KOPT-K1 (cell line): Measurements from ENCODE around the gene HCN4.

Experiments used
- H3K27ac ChIP-seq: fragments of 200-600 bp; sonication (generic); 2 replicates; pipeline ENCODE4 v1.5.1; 2016; ENCODE audit warnings: antibody characterized with exemption, mild to moderate bottlenecking, low read depth, low read length; ENCODE audit not compliant: poor library complexity, severe bottlenecking
- H3K36me3 ChIP-seq: fragments of 200-600 bp; sonication (generic); 2 replicates; pipeline ENCODE4 v1.5.1; 2017; ENCODE audit warnings: antibody characterized with exemption, mild to moderate bottlenecking, low read length, moderate library complexity; ENCODE audit not compliant: insufficient read depth
- H3K9me3 ChIP-seq: fragments of 200-600 bp; sonication (generic); 2 replicates; pipeline ENCODE4 v1.5.1; 2017; ENCODE audit warnings: antibody characterized with exemption, low read length, mild to moderate bottlenecking; ENCODE audit not compliant: insufficient read depth, poor library complexity, severe bottlenecking

HCN4 gene

DNA sequence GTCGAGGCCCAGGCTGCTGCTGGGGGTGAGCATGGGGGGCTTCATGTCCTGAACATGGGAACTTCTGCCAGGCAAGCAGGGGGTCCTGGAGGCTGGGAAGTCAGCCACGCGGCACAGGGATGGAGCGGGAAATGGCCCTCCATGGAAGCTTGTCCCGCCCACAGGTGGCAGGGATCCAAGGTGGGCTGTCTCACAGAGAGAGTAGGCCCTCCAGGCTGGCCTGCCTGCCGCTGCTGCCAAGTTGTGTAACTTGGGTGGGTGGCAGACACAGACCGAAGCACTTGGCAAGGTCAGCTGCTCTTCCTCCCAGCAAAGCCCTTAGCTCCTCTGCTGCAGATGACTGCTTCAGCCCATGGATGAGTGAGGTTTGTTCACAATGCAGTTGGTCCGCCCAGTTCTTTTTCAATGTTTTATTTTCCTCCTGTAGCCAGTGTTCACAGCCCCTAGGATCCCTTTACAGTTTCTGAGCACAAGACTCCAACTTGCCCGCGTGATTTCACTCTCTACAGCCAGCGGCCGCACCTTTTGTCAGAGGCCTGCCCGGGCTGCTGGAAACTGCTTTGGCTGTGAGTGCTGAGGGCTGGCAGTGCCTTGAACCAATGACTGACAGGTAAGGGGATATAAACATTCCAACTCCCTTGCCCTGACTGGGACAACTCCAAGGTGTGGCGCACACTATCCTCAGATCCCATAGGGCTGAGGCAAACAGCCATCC, 26.7 kb downstream of the HCN4 start:
- H3K27ac ChIP-seq: no peak overlapping the region
- no peaks in the 10 kb centered on the region for H3K36me3 ChIP-seq
- no peaks in the 10 kb centered on the region for H3K9me3 ChIP-seq

DNA sequence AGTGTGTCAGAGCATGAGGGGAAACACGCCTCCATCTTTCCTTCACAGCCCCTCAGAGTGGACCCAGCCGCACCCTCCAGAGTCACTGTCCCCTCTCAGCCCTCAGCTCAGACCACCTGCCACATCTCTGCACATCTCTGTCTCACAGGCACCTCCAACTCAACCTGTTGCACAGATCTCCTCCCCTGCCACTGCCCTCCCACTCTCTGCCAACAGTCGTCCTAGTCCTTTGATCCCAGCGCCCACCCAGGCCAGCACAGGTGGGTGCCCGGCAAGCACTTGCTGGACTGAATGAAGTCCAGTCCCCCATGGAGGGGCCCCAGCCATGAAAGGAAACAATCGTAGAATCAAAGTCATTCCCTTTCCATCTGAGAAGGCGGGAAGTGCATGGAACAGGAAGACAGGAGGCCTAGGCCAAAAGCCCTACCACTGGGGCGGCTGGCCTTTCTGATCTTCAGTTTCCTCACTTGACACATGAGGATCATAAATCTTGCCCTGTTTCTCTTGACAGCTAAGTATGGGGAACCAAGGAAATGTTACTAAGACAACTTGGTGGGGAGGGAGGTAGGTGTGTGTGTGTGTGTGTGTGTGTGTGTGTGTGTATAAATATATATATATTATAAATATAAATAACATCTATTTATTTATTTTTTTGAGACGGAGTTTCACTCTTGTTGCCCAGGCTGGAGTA, 28.1 kb downstream of the HCN4 start:
- Histone ChIP-seq H3K36me3 (no peaks in the 10 kb centered on the region), H3K27ac (no peak overlapping the region), H3K9me3 (no peaks in the 10 kb centered on the region)

DNA sequence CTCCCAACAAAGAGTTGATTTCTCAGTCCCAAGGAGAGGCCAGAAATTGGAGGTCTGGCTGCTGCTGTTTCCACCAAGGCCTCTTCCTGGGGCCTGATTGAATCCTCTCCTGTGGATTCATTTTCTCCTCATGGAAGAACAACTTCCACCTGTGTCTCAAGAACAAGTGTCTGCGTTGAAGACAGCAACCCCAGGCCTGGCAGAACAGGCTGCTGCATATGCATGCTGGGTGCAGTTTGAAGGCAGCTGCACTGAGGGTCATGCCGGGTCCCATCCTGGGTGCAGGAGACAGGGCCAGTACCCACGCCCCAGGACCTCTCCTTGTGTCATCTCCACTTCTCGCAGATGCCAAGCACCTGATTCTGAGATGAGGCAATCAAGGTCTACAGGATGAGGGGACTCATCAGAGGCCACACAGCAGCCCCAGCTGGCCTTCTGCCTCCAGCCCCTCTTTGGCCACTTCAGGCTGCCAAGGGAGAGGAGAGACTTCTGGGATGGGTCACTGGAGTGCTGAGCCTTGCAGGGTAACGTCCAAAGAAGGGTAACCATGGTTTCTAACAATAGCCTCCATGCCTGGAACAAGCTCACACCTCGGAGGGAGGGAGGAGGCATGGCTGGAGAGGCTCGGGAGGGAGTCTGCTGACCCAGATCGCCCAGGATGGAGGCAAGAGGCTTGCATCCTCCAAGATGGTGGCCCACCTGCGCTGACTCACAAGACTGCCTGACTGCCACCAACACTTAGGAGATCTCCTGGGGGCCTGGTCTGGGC, 30.0 kb downstream of the HCN4 start:
- no peaks in the 10 kb centered on the region for H3K36me3 ChIP-seq
- H3K9me3 ChIP-seq: no peaks in the 10 kb centered on the region
- H3K27ac ChIP-seq: no peak overlapping the region

DNA sequence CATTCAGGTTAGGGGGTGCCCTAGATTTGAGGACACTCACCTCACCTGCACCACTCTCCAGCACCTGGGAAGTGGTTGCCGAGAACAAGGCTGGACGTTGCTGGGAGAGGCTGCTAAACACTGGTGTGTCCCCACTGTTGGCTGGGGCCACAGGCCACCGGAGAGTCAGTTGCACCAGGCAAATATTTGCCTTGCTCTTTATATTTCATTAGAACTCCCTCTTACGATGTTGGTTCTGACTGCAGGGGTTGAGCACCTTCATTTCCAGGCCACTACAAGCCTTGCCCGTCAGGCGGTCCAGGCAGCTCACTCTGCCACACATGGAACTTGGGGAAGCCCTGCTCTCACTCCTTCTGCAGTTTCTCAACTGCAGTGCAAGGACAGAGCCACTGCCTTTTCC, 30.7 kb downstream of the HCN4 start:
- no peak overlapping the region for H3K27ac ChIP-seq
- no peaks in the 10 kb centered on the region for H3K9me3 ChIP-seq
- no peaks in the 10 kb centered on the region for H3K36me3 ChIP-seq

DNA sequence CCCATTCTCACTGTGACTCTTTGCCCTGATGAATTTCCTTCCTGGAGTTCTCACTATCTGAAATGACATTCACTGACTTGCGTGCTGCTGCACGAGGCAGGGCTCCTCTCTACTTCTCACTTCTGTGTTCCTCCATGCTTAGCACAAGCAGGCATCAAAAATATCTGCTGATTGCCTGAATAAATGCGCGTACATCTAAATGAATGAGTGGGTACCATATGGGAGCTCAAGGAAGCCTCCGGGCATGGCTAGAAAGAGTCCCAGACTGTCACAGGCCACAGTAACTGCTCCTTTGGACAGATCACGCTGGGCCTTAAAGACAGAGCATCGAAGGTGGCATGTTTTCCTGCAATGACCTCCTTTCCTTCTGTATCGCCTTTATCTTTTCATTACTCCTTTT, 31.6 kb downstream of the HCN4 start:
- Histone ChIP-seq H3K36me3 (no peaks in the 10 kb centered on the region), H3K27ac (no peak overlapping the region), H3K9me3 (no peaks in the 10 kb centered on the region)

DNA sequence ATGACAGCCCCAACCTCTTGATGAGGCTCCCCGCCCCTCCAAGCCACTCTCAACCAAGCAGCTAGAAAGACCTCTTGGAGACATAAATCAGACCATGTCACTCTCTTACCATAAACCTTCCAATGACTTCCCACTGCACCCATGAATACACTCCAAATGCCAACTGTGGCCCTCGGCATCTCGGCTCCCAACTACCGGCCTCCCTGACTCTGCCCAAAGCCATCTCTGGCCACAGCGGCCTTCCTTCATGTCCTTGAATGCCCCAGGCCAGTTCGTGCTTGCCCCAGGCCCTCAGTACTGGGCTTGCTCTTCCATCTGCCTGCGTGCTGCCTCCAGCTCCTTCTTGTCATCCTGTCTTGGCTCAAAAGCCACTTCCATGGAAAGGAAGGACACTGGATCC, 32.0 kb downstream of the HCN4 start:
- no peak overlapping the region for H3K27ac ChIP-seq
- no peaks in the 10 kb centered on the region for H3K36me3 ChIP-seq
- no peaks in the 10 kb centered on the region for H3K9me3 ChIP-seq

DNA sequence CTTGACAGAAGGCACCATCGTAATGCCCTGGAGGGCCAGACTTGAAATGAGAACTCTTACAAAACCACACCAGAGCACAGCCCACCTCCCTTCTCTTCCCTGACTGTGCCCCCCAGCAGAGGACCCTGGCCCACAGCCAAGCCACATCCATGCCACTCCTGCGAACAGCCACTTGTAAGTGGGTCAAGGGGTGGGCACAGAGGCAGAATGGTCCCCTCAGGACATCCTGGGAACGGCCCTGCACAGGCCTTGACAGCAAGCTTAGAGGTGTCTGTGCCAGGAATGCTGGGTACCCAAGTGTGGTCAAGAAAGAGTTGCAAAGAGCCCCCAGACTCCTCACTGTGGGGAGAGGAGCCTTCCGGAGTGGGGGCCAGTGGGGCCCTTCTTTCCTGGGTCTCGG, 33.3 kb downstream of the HCN4 start:
- Histone ChIP-seq H3K27ac (no peak overlapping the region), H3K9me3 (no peaks in the 10 kb centered on the region), H3K36me3 (no peaks in the 10 kb centered on the region)

DNA sequence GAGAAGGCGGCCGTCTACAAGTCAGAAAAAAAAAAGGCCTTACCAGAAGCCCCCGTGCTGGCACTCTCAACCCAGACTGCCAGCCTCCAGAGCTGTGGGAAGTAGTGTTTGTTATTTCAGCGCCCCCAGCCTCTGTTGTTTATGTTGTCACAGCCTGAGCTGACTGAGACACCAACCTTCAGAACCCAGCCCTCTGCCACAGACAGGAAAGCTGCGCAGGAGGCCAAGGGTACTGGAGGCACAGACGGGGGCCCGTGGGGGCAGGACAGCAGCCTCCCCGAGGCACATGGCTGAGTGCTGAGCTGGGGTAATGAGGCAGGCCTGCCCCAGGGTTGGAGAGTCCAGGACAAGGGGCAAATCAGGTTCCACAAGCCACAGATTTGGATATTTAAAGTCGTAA, 33.7 kb downstream of the HCN4 start:
- Histone ChIP-seq H3K36me3 (no peaks in the 10 kb centered on the region), H3K27ac (no peak overlapping the region), H3K9me3 (no peaks in the 10 kb centered on the region)

DNA sequence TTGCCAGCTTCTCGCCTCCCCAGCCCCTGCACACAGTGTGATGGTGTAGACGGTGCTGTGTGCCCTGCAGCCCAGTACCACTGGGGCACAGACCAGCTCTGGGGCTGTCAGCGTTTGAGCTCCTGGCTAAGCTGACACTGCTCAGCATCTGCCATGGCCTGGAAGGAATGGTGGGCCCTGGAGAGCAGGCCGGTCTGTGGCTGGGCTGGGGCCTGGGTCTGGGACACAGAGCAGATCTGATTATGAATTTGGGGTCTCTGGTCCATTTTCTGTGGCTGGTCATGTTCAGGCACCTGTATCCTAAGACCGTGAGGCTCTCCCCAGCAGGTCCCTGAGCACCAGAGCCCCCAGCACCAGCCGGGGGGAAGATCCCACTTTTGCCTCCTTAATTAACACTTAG, 34.7 kb downstream of the HCN4 start:
- no peak overlapping the region for H3K27ac ChIP-seq
- no peaks in the 10 kb centered on the region for H3K9me3 ChIP-seq
- H3K36me3 ChIP-seq: no peaks in the 10 kb centered on the region

DNA sequence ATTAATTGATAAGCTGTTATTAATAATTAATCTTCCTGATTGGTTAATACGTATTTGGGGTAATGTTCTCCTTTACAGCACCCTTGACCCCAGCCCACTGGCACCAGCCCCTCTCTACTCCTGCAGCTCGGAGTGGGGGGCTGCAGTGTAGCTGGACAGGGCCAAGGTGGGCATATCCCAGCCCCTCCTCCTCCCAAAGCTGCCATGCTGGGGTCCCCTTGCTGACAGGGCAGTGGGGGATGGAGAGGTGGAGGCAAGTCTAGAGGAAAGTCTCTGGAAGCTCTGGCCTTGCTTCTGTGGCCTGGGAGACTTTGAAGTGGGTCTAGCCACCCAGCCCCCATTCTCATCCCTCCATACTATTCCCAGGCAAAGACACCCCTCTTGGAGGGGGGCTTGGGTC, 35.8 kb downstream of the HCN4 start:
- no peaks in the 10 kb centered on the region for H3K9me3 ChIP-seq
- no peak overlapping the region for H3K27ac ChIP-seq
- no peaks in the 10 kb centered on the region for H3K36me3 ChIP-seq

DNA sequence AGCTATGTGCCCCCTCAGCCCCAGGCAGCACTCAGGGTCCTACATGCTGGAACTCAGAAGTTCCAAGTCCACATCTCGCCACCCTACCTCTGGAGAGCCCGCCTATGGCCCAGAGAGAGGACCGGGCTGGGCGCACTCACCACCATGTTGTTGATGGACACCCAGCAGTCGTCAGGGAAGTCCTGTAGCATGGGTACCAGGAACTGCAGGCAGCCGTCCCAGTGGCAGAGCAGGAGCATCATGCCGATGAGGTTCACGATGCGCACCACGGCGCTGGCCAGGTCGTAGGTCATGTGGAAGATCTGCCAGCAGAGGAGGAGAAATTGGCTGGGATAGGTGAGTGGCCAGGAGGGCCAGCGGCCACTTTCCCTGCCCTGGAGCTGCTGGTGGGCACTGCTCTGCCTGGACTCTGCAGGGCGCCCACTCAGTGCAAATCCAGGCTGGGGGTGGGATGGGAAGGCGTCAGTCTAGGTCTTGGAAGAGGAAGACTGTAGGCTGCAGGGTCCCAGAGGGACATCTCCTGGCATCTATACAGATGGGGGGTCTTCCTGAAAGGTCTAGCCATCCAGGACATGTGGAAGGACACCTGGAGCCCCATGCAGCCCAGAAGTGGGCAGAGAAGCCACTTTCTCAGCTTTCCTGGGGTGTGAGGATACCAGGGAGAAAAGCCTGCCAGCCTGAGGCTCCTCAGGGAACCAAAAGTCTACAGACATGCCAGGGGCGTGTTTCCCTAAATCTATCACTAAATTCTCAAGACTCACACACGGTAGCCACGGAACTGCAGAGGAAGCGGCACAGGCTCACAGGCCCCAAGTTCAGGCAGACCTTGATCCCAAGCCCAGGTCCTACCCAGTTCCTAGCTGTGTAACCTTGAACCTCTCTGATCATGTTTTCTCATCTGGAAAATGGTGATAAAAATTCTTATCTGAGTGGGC, 36.5 kb downstream of the HCN4 start:
- Histone ChIP-seq H3K36me3 (no peaks in the 10 kb centered on the region), H3K9me3 (no peaks in the 10 kb centered on the region)

DNA sequence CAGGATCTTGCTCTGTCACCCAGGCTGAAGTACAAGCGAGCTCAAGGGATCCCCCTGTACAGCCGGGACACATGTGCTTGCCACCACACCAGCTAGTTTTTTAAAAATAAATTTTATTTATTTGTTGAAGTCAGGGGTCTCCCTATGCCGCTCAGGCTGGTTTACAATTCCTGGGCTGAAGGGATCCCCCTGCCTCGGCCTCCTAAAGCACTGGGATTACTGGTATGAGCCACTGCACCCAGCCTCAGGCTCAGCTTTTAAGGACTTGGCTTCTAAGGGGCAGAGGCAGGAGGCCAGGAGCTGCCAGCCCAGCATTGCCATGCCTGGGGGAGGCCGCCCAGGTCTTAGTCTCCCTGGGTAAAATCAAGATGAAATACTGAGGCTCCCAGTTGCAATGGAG, 37.3 kb downstream of the HCN4 start:
- no peak overlapping the region for H3K27ac ChIP-seq
- no peaks in the 10 kb centered on the region for H3K9me3 ChIP-seq
- H3K36me3 ChIP-seq: no peaks in the 10 kb centered on the region

More for the DNA sequence above, 36.5 kb downstream of the HCN4 start:
- H3K27ac ChIP-seq: no peak overlapping the region

DNA sequence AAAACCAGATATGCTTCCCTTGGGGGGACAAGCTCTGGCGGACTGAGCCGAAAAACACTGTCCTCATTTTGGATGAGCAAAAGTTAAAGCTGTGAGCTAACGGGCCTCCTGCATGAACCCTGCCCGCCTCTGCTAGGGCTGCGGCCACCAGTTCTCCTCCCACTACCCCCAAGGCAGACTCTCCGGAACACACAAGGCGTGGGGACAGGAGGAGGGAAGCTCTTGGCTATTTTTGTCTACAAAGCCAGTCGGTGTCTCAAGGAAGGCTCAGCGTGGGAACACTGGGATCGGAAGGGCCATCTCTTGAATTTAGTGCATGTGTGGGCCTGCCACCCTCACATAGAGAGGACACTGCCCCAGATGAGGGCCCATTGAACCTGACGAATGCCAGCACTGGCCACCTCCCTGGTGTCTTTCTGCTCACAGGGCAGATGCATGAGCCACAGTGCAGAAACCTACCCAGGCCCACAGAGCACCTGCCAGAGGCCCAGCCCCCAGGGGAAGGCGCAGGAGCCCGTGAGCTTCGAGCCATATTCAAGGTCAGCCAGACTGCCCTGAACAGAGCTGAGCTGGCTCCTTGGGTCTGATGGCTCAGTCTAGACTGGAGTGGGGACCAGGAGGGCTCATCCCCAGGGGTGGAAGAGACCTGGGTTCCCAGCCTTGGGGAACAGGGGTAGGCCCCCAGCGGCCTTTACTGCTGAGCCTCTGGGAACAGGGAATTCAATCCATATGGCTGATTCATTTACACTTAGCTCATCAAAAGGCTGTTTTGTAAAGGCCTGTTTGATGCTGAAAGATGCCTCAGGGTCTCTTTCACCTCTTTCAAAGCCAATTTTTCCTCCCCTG, 38.3 kb downstream of the HCN4 start:
- H3K27ac ChIP-seq: no peak overlapping the region
- no peaks in the 10 kb centered on the region for H3K9me3 ChIP-seq
- H3K36me3 ChIP-seq: no peaks in the 10 kb centered on the region
